NCI-H2196 (cell line): ENCODE measurements around the gene ONECUT3.
A peak's percentile ranks its signal among the peaks of the same experiment; 100 is the strongest.
"Not testable (repeated sequence)": the region's sequence is repeated elsewhere in the genome, so short reads cannot be mapped to it uniquely, and the experiment has no call there.

ENCODE experiments used
- DNase-seq: peaks from one replicate; lab custom pipeline; 2025; ENCODE audit not compliant: unreplicated experiment; lab: John Stamatoyannopoulos, UW

ONECUT3 gene

GRCh38 chr19:1752757-1753728 lies at the start of gene ONECUT3:
Gene ONECUT3, plus strand, starts transcription at chr19:1753506. Its CDS starts 157 bp downstream, at chr19:1753663.
- no peak for DNase-seq

GRCh38 chr19:1704339-1704738 lies 49.0 kb upstream of the ONECUT3 start:
- no peak for DNase-seq

GRCh38 chr19:1705367-1705766 lies 47.9 kb upstream of the ONECUT3 start:
- DNase-seq = no peak

- not testable (repeated sequence) for DNase-seq
These were observed 46.7 kb upstream of the ONECUT3 start for GRCh38 chr19:1706646-1707045.

GRCh38 chr19:1707240-1707639 lies 46.1 kb upstream of the ONECUT3 start:
- no peak for DNase-seq

GRCh38 chr19:1713170-1713569 lies 40.1 kb upstream of the ONECUT3 start:
- DNase-seq = no peak

- DNase-seq = no peak
These were observed 37.8 kb upstream of the ONECUT3 start for GRCh38 chr19:1715540-1715939.

- no peak for DNase-seq
These were observed 35.9 kb upstream of the ONECUT3 start for GRCh38 chr19:1717200-1717969.

GRCh38 chr19:1717970-1718264 lies 35.4 kb upstream of the ONECUT3 start:
- no peak for DNase-seq

GRCh38 chr19:1718420-1719291 lies 34.6 kb upstream of the ONECUT3 start:
- no peak for DNase-seq

- no peak for DNase-seq
These were observed 33.8 kb upstream of the ONECUT3 start for GRCh38 chr19:1719519-1719918.

GRCh38 chr19:1720237-1720636 lies 33.1 kb upstream of the ONECUT3 start:
- DNase-seq = no peak

GRCh38 chr19:1725100-1726064 lies 27.9 kb upstream of the ONECUT3 start:
- peak; percentile 77 for DNase-seq

GRCh38 chr19:1728816-1729567 lies 24.3 kb upstream of the ONECUT3 start:
- DNase-seq = no peak

- no peak for DNase-seq
These were observed 23.8 kb upstream of the ONECUT3 start for GRCh38 chr19:1729568-1729925.

- DNase-seq = no peak
These were observed 23.1 kb upstream of the ONECUT3 start for GRCh38 chr19:1730157-1730556.

- DNase-seq = no peak
These were observed 18.9 kb upstream of the ONECUT3 start for GRCh38 chr19:1734321-1734966.

GRCh38 chr19:1736280-1736679 lies 17.0 kb upstream of the ONECUT3 start:
- DNase-seq = no peak

- no peak for DNase-seq
These were observed 16.4 kb upstream of the ONECUT3 start for GRCh38 chr19:1736927-1737326.
